Stomach (tissue), 9 donors: ENCODE results near the gene GVQW3. TPM values are rescaled to one million over a fixed set of nuclear protein-coding genes. Genes with fewer than 3 reads are reported as not detected.
A peak's percentile ranks its signal among the peaks of the same experiment; 100 is the strongest.

Experiments
- DNase-seq, 2 donors: peaks; one replicate each; pipeline versions ENCODE4 v3.0.0 to v3.0.0-alpha.2; 2013 to 2019
- H3K27ac ChIP-seq, 5 donors: fragments of 200-600 bp in 4 of 5; sonication (generic) in 4 of 5; one replicate each; pipeline ENCODE4 v1.5.1; 2013 to 2019; ENCODE audit warnings: mild to moderate bottlenecking in 1 of 5, moderate library complexity in 1 of 5
- H3K27me3 ChIP-seq, 3 donors: fragments of 200-600 bp; sonication (generic); one replicate each; pipeline ENCODE4 v1.5.1; 2017 to 2019; ENCODE audit warnings: mixed run types in 1 of 3
- H3K36me3 ChIP-seq, 4 donors: fragments of 200-600 bp; sonication (generic); 1 replicate in 3 of 4; 2 replicates in 1 of 4; pipeline ENCODE4 v1.5.1; 2016 to 2019
- H3K4me1 ChIP-seq, 4 donors: fragments of 200-600 bp; sonication (generic); one replicate each; pipeline ENCODE4 v1.5.1; 2016 to 2019
- H3K4me3 ChIP-seq, 4 donors: fragments of 200-600 bp; sonication (generic) in 3 of 4; one replicate each; pipeline ENCODE4 v1.5.1; 2016 to 2019; ENCODE audit warnings: mild to moderate bottlenecking in 1 of 4
- H3K9me3 ChIP-seq, 4 donors: fragments of 200-600 bp; sonication (generic); one replicate each; pipeline ENCODE4 v1.5.1; 2016 to 2019
- EP300 ChIP-seq: sonication (generic); formaldehyde crosslinking; IDR thresholded peaks from one replicate; pipeline ENCODE4 v1.6.1; 2017; ENCODE audit warnings: antibody characterized with exemption
- POLR2A ChIP-seq, 4 donors: fragments of 450-650 bp; IDR thresholded peaks; one replicate each; pipeline ENCODE4 v1.6.1; 2016; ENCODE audit warnings: antibody characterized with exemption in 4 of 4, control low read depth in 2 of 4, mild to moderate bottlenecking in 1 of 4, moderate library complexity in 1 of 4
- POLR2AphosphoS5 ChIP-seq, 3 donors: sonication (generic); formaldehyde crosslinking; IDR thresholded peaks; one replicate each; pipeline ENCODE4 v1.6.1; 2016; ENCODE audit warnings: antibody characterized with exemption in 3 of 3
- WGBS, 5 donors: extraction: QIAGEN DNeasy Blood & Tissue Kit in 3 of 5; methylation state at CpG; one replicate each; pipeline versions ENCODE4 v1.1.5 to v1.1.7; 2013 to 2018; 5-methylcytosine and 5-hydroxymethylcytosine counted together
- intact Hi-C: fragments of 100-400 bp; cut with DNase I; formaldehyde crosslinking; loops from one replicate; pipeline ENCODE4 v1.15.1; 2023; ENCODE audit warnings: low total_unique reads
- polyA plus RNA-seq, 3 donors: library from polyadenylated mRNA; stranded (reverse); fragments of 200-250 nt; gene quantifications; one replicate each; pipeline ENCODE4 v1.2.3, GENCODE V29; 2013
- total RNA-seq, 5 donors: library from RNA; depleted of rRNA; stranded (reverse); fragments of >200 nt; gene quantifications; one replicate each; pipeline versions ENCODE4 v1.1.0 to v1.2.3, GENCODE V29; 2014 to 2016
- TF ChIP-seq, protein P1 (sequence below), 7 experiments: fragments of 450-650 bp in 4 of 7; fragments of 200-600 bp in 3 of 7; sonication (generic) in 3 of 7; IDR thresholded peaks; one replicate each; pipeline ENCODE4 v1.5.1; 2016 to 2019; ENCODE audit warnings: antibody characterized with exemption in 7 of 7, control low read depth in 2 of 7, mild to moderate bottlenecking in 1 of 7
- donor health status: healthy with polysubstance abuse.
- donor health status: Bipolar disorder and iron deficiency.
- donor health status: healthy.

The GVQW3 gene
- total and polyA plus RNA-seq, 8 donors = 0.15 to 24.1 (median 2.0) TPM; not detected in 1

- Histone ChIP-seq H3K27ac (no peak overlapping the region), H3K9me3 (no peaks in the 10 kb centered on the region), H3K36me3 (no peaks in the 10 kb centered on the region), H3K4me1 (peaks cover 25 to 53% (median 43%) of the 10 kb centered on the region in 4 donors), H3K27me3 (no peaks in the 10 kb centered on the region), H3K4me3 (peak overlapping the region in 1 of 4 donors; percentile 99)
- TF ChIP-seq POLR2A (IDR thresholded peaks at IDR 0.05) (no peak), POLR2AphosphoS5 (IDR thresholded peaks at IDR 0.05) (no peak), EP300 (no peak)
- TF ChIP-seq, protein P1, sequence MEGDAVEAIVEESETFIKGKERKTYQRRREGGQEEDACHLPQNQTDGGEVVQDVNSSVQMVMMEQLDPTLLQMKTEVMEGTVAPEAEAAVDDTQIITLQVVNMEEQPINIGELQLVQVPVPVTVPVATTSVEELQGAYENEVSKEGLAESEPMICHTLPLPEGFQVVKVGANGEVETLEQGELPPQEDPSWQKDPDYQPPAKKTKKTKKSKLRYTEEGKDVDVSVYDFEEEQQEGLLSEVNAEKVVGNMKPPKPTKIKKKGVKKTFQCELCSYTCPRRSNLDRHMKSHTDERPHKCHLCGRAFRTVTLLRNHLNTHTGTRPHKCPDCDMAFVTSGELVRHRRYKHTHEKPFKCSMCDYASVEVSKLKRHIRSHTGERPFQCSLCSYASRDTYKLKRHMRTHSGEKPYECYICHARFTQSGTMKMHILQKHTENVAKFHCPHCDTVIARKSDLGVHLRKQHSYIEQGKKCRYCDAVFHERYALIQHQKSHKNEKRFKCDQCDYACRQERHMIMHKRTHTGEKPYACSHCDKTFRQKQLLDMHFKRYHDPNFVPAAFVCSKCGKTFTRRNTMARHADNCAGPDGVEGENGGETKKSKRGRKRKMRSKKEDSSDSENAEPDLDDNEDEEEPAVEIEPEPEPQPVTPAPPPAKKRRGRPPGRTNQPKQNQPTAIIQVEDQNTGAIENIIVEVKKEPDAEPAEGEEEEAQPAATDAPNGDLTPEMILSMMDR (IDR thresholded peaks at IDR 0.05) = no peak
- WGBS, 5 donors = 83 to 89% (median 88%) methylated on average over 6 of the region's 6 CpGs
- intact Hi-C loops = no loop called here
- DNase-seq = no peak
These were observed 1.1 kb downstream of the GVQW3 start for GRCh38 chr11:76382209-76382608.

- peak in 1 of 2 donors; percentile 66 for DNase-seq
These were observed 4.8 kb downstream of the GVQW3 start for GRCh38 chr11:76385903-76386302.

DNA sequence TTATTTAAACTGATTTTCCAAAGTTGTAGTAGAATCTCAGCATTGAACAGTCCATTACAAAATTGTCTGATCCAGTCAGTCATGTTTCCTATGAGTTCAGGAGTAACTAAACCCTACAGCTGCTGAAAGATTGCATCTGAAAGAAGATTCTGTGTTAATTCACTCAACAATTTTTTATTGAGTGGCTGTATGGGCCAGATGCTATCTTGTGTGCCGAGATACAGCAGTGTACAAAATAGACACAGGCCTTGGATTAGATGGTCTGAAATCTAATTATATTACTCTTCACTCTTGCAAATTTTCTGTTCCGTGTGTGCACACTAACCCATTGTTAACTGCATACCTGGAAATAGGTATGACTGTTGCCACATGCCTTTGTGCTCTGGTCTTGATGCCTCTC, 7.3 kb downstream of the GVQW3 start:
- 86 to 100% (median 94%) methylated on average over 2 of the region's 2 CpGs for WGBS, 5 donors
- peaks cover 0 to 19% (median 6%) of the 10 kb centered on the region in 4 donors for H3K4me1 ChIP-seq

More at GRCh38 chr11:76385903-76386302, 4.8 kb downstream of the GVQW3 start:
- TF ChIP-seq EP300 (no peak), POLR2AphosphoS5 (IDR thresholded peaks at IDR 0.05) (no peak), POLR2A (IDR thresholded peaks at IDR 0.05) (no peak)
- TF ChIP-seq, protein P1 (IDR thresholded peaks at IDR 0.05) = no peak
- Histone ChIP-seq H3K4me1 (peaks cover 10 to 29% (median 23%) of the 10 kb centered on the region in 4 donors), H3K9me3 (no peaks in the 10 kb centered on the region), H3K4me3 (no peak overlapping the region), H3K36me3 (no peaks in the 10 kb centered on the region), H3K27me3 (no peaks in the 10 kb centered on the region), H3K27ac (no peak overlapping the region)
- intact Hi-C loops = no loop called here
- WGBS, 5 donors = 47 to 80% (median 77%) methylated on average over 5 of the region's 5 CpGs

GRCh38 chr11:76391021-76391420, 9.9 kb downstream of the GVQW3 start:
- intact Hi-C loops = no loop called here
- Histone ChIP-seq H3K27ac (peak overlapping the region in 2 of 5 donors; percentile 13 to 29), H3K4me1 (peaks cover 0 to 10% (median 5%) of the 10 kb centered on the region in 4 donors), H3K4me3 (no peak overlapping the region), H3K27me3 (no peaks in the 10 kb centered on the region), H3K36me3 (no peaks in the 10 kb centered on the region), H3K9me3 (no peaks in the 10 kb centered on the region)
- DNase-seq = peak in 1 of 2 donors; percentile 63
- WGBS, 5 donors = 19 to 31% (median 23%) methylated on average over 6 of the region's 6 CpGs
- TF ChIP-seq POLR2A (IDR thresholded peaks at IDR 0.05) (no peak), EP300 (no peak), POLR2AphosphoS5 (IDR thresholded peaks at IDR 0.05) (no peak)
- TF ChIP-seq, protein P1 (IDR thresholded peaks at IDR 0.05) = no peak

More for the DNA sequence above, 7.3 kb downstream of the GVQW3 start:
- TF ChIP-seq, protein P1 (IDR thresholded peaks at IDR 0.05) = no peak
- TF ChIP-seq POLR2AphosphoS5 (IDR thresholded peaks at IDR 0.05) (no peak), EP300 (no peak), POLR2A (IDR thresholded peaks at IDR 0.05) (no peak)
- Histone ChIP-seq H3K27me3 (no peaks in the 10 kb centered on the region), H3K27ac (no peak overlapping the region), H3K36me3 (no peaks in the 10 kb centered on the region), H3K4me3 (no peak overlapping the region), H3K9me3 (no peaks in the 10 kb centered on the region)
- DNase-seq = no peak
- intact Hi-C loops = no loop called here
